Stimulated activated CD8-positive, alpha-beta memory T cell treated with anti-CD3 and anti-CD28 coated beads, Interleukin-7, amount 100 ng/mL, for 48 hours (primary cell): ENCODE data around the gene WWC1.

Source experiments
- DNase-seq, 2 donors: peaks; one replicate each; pipeline ENCODE4 v3.0.0-alpha.2; 2020; ENCODE audit warnings: low read depth in 1 of 2; ENCODE audit errors: extremely low read depth in 1 of 2

Gene WWC1

DNA sequence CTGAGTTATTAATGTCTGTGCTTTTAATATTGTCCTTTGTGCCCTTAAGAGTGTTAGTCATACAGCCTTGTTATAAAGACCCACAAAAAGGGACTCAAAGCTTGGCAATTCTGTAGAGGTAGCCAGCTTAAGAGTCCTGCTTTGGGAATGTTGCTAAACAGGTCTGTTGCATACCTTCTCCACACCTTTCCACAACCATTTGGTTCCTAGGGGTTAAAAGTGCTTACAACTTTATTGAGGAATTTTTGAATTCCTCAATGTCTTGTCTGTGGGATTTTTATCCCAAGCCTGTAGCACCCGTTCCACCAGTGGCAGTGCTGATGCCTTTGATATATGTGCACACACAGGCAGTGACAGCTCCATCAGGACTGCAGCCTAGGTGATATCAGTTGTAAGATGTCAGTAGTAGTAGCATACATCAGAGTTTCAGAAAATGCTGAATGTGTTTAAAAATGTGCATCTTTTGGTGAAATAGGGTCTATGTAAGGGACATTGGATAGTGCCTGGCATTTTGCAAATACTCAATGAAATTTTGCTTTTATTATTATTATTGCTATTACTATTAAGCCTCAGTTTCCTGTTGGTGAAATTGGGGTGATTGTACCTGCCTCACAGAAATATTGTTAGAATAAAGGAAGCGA is 68.5 kb downstream of the WWC1 start:
- no peak for DNase-seq

- DNase-seq: no peak
These were observed 69.3 kb downstream of the WWC1 start for GRCh38 chr5:168360521-168361285.

- DNase-seq: no peak
These were observed 70.8 kb downstream of the WWC1 start for GRCh38 chr5:168362097-168362885.

- no peak for DNase-seq
These were observed 72.8 kb downstream of the WWC1 start for GRCh38 chr5:168364151-168364661.

GRCh38 chr5:168364750-168365550 is 73.5 kb downstream of the WWC1 start:
- DNase-seq: no peak

DNA sequence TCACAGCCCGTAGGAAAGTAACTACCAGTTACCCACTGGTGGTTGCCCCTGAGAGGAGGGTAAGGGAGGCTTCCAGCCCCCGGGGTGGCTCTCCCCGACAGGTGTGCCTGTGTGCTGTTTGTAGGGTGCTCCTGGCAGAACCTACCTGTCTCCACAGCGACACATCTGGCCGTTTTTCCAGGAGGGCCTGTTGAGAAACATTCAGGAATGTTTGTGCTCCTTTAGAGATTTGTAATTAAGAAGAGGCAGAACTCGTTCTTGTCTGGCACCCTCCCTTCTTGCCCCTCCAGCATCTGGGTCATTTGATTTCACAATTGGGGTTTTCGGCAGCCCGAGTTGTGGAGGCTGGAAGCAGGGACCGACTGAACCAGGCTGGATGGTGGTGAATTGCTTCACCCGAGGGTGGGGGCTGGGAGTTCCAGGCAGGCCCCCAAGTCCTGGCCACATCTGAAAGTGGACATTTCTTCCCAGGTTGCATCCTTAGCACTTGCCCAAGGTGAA is 74.2 kb downstream of the WWC1 start:
- DNase-seq: no peak

GRCh38 chr5:168366116-168366515 is 74.7 kb downstream of the WWC1 start:
- no peak for DNase-seq

- DNase-seq: no peak
These were observed 77.4 kb downstream of the WWC1 start for GRCh38 chr5:168368854-168369253.

- no peak for DNase-seq
These were observed 79.4 kb downstream of the WWC1 start for GRCh38 chr5:168370831-168371230.

DNA sequence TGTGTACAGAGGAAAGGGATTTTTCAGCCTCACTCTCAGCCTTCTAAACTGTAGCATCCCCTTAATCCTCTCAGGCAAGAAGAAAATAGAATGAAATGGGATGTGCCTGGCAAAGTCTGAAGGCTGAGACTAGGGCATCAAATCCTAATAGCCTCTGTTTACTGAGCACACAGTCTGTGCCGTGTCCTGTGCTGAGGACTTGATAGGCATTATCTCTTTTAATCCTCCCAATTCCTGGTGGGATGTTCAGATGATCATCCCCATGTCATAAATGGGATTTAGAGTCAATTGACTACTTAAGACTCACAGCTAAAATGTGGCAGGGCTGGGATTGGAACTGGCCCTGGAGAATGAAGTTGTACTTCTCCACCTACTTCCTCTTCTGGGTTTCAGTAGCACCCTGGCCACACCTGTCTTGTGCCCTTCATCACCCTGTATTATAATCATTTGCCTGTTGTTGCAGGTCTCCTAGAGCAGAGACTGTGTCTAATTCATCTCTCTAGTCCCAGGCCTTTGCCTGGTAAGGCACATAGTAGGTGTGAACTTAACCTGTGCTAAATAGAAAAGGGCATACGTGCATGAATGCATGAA is 81.0 kb downstream of the WWC1 start:
- DNase-seq: no peak

DNA sequence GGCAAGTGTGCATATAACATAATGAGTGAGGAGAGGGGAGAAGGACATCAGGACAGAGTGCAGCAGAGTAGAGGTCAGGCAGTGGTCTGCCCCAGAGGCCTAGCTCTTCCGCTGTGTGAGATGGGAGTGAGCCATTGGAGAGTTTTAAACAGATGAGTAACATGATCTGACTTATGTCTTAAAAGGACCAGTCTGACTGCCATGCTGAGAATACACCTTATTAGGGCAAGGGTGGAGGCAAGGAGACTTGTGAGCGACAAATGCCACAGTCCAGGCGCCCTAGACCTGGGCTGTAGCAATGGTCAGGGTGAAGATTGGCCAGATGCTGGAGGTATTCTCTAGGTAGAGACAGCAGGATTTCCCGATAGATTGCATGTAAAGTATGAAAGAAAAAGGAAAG is 83.1 kb downstream of the WWC1 start:
- DNase-seq: no peak

DNA sequence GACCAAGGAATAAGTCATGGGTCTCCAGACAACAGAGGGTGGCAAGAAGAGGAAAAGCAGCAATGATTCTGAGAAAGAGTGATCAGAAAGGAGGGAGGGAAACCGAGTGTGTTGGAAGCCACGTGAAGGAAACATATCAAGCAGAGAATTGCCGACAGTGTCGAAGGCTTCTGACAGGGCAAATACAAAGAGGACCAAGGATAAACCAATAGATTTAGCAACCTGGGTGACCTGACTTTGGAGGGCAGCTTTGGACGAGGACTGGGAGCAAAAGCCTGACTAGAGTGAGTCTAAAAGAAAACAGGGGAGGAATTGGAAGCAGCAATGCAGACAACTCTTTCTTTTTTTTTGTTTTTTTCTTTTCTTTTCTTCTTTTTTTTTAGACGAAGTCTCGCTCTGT is 83.8 kb downstream of the WWC1 start:
- no peak for DNase-seq

GRCh38 chr5:168377525-168377924 is 86.1 kb downstream of the WWC1 start:
- no peak for DNase-seq

- DNase-seq: no peak
These were observed 87.3 kb downstream of the WWC1 start for GRCh38 chr5:168378741-168379140.

GRCh38 chr5:168382421-168382820 is 91.0 kb downstream of the WWC1 start:
- no peak for DNase-seq

- no peak for DNase-seq
These were observed 99.0 kb downstream of the WWC1 start for GRCh38 chr5:168390491-168390890.

GRCh38 chr5:168393773-168394172 is 102.3 kb downstream of the WWC1 start:
- no peak for DNase-seq

DNA sequence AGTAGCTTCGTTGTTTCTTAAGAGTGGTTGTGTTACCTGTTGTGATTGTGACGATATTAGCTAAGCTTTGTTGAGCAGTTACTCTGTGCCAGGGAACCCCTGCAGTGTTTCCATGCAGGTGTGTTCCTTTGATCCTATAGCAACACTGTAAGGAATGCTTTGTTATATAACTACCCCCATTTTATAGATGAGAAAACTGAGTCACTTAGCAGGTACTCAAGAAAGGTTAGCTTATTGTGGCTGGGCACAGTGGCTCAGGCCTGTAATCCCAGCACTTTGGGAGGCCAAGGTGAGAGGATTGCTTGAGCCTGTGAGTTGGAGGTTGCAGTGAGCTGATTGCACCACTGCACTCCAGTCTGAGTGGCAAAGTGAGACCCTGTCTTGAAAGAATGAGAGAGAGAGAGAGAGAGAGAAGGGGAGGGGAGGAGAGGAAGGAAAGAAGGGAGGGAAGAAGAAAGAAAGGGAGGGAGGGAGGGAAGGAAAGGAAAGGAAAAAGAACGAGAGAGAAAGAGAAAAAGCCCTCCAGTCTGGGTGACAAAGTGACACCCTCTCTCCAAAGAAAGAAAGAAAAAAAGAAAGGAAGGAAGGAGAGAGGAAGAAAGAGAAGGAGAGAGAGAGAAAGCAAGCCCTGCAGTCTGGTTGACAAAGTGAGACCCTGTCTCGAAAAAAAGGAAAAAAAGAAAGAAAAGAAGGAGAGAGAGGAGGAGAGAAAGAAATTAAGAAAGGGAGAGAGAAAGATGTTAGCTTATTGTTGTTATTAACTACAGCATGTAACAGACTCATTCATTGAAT is 109.2 kb downstream of the WWC1 start:
- no peak for DNase-seq

DNA sequence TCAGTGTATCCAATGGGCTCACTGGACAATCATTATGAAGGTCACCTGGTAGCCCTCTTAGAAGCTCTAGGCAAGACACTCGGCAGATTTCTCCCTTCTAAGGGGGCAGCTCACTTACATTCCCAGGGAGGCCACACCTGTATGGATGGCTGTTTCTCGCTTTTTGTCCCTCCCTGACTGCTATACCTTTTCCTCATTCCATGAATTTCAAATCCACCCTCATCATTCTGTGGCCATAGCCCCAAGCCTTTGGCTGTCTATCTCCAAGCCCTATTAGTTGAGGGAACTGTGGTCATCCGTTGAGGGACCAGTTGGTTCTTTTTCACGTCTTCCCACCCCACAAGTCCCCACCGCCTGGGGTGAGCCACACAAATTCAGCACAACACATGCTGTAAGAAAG is 109.8 kb downstream of the WWC1 start:
- DNase-seq: no peak
